ENCODE measurements around the gene ABCC4.

DNA sequence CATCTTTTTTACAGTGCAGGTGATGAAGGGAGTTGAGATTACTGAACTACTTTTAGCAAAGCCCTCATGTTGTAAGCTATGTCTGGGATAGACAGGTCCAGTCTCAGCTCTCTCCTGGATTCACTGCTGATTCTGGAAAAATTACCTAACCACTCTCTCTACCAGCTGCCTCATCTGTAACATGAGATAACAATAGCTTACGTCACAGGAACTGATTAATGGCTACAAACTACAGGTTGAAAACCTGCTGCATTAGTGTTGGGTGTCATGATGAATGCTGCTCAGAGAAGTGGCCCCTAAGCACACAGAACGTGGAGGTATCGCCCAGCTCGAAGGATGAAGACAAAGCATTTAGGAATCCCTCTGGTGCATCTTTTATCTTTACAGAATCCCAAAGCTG lies 277.8 kb downstream of the ABCC4 start:
- no peak for TF ChIP-seq CTCF (IDR thresholded peaks at IDR 0.05)
- no peak for TF ChIP-seq EZH2 (IDR thresholded peaks at IDR 0.05; ENCODE audit: borderline replicate concordance, insufficient read depth, low read depth, low read length, poor library complexity, severe bottlenecking)
